GM04504 (cell line): Measurements from ENCODE around the gene CACNA2D4.

Source experiments
- DNase-seq: peaks from one replicate; pipeline ENCODE4 v3.0.0-alpha.2; 2012; ENCODE audit warnings: low read depth

Gene CACNA2D4

GRCh38 chr12:1800401-1801302 lies 117.8 kb downstream of the CACNA2D4 start:
- DNase-seq = no peak

- no peak for DNase-seq
Measured at GRCh38 chr12:1799882-1800400, 118.5 kb downstream of the CACNA2D4 start.

GRCh38 chr12:1799051-1799881 lies 119.2 kb downstream of the CACNA2D4 start:
- no peak for DNase-seq

GRCh38 chr12:1798641-1799020 lies 119.8 kb downstream of the CACNA2D4 start:
- DNase-seq = no peak

GRCh38 chr12:1797991-1798640 lies 120.3 kb downstream of the CACNA2D4 start:
- DNase-seq = no peak

GRCh38 chr12:1797011-1797901 lies 121.2 kb downstream of the CACNA2D4 start:
- no peak for DNase-seq

GRCh38 chr12:1796515-1797010 lies 121.9 kb downstream of the CACNA2D4 start:
- no peak for DNase-seq

- DNase-seq = peak; percentile 78
Measured at GRCh38 chr12:1795785-1796514, 122.5 kb downstream of the CACNA2D4 start.

- DNase-seq = no peak
Measured at GRCh38 chr12:1795221-1795784, 123.1 kb downstream of the CACNA2D4 start.

GRCh38 chr12:1794440-1795090 lies 123.9 kb downstream of the CACNA2D4 start:
- DNase-seq = no peak

- no peak for DNase-seq
Measured at GRCh38 chr12:1793426-1794210, 124.8 kb downstream of the CACNA2D4 start.

- DNase-seq = no peak
Measured at GRCh38 chr12:1792406-1792805, 126.0 kb downstream of the CACNA2D4 start.

- peak; percentile 38 for DNase-seq
Measured at GRCh38 chr12:1791104-1791841, 127.2 kb downstream of the CACNA2D4 start.

GRCh38 chr12:1790444-1790843 lies 128.0 kb downstream of the CACNA2D4 start:
- no peak for DNase-seq

- no peak for DNase-seq
Measured at GRCh38 chr12:1787714-1788113, 130.7 kb downstream of the CACNA2D4 start.

GRCh38 chr12:1782215-1782614 lies 136.2 kb downstream of the CACNA2D4 start:
- no peak for DNase-seq

GRCh38 chr12:1781772-1782171 lies 136.7 kb downstream of the CACNA2D4 start:
- DNase-seq = no peak

GRCh38 chr12:1779783-1780182 lies 138.7 kb downstream of the CACNA2D4 start:
- DNase-seq = no peak
